A673 (cell line): ENCODE results near the gene ADGRD1. TPM values are rescaled to one million over a fixed set of nuclear protein-coding genes. Genes with fewer than 3 reads are reported as not detected.
"Not testable (repeated sequence)": the region's sequence is repeated elsewhere in the genome, so short reads cannot be mapped to it uniquely, and the experiment has no call there.

Source experiments
- BruUV-seq: library from RNA; stranded (reverse); fragments of 400-500 nt; replicated peaks from 2 replicates; lab custom pipeline; 2021; lab: Mats Ljungman, UMichigan
- CTCF ChIA-PET: fragments of 300-600 bp; sonication (Branson Sonifier 250); formaldehyde crosslinking; loops from one replicate; lab custom pipeline; 2022; ENCODE audit warnings: antibody characterized with exemption; lab: Charles Lee
- POLR2A ChIA-PET: fragments of 300-600 bp; sonication (Branson Sonifier 250); formaldehyde crosslinking; loops from one replicate; lab custom pipeline; 2022; ENCODE audit warnings: antibody characterized with exemption; ENCODE audit not compliant: low non-redundant PET; lab: Charles Lee
- DNase-seq: peaks from one replicate; pipeline ENCODE4 v3.0.0-alpha.2; 2015; ENCODE audit warnings: low spot score
- H3K27ac ChIP-seq: fragments of 200-600 bp; sonication (generic); 2 replicates; pipeline ENCODE4 v1.5.1; 2016; ENCODE audit warnings: mixed run types, low read depth, mild to moderate bottlenecking, mixed read lengths, antibody characterized with exemption, low read length; ENCODE audit not compliant: poor library complexity, severe bottlenecking
- H3K27me3 ChIP-seq: fragments of 200-600 bp; sonication (generic); replicated peaks from 2 replicates; pipeline ENCODE4 v1.6.1; 2017; ENCODE audit warnings: mixed run types, low read depth, mild to moderate bottlenecking, mixed read lengths, antibody characterized with exemption, low read length; ENCODE audit not compliant: insufficient read depth, poor library complexity
- H3K36me3 ChIP-seq: fragments of 200-600 bp; sonication (generic); 2 replicates; pipeline ENCODE4 v1.6.1; 2016; ENCODE audit warnings: mixed run types, mild to moderate bottlenecking, mixed read lengths, antibody characterized with exemption, low read length; ENCODE audit not compliant: insufficient read depth, poor library complexity, severe bottlenecking
- H3K4me1 ChIP-seq: fragments of 200-600 bp; sonication (generic); 2 replicates; pipeline ENCODE4 v1.6.1; 2017; ENCODE audit warnings: mixed run types, mild to moderate bottlenecking, mixed read lengths, antibody characterized with exemption, low read length; ENCODE audit not compliant: insufficient read depth, poor library complexity, severe bottlenecking
- H3K4me3 ChIP-seq: fragments of 200-600 bp; sonication (generic); 2 replicates; pipeline ENCODE4 v1.5.1; 2016; ENCODE audit warnings: low read depth, mixed run types, mild to moderate bottlenecking, mixed read lengths, low read length; ENCODE audit not compliant: poor library complexity, severe bottlenecking
- H3K9me3 ChIP-seq: fragments of 200-600 bp; sonication (generic); 2 replicates; pipeline ENCODE4 v1.6.1; 2016; ENCODE audit warnings: mixed run types, low read depth, mild to moderate bottlenecking, mixed read lengths, antibody characterized with exemption, low read length; ENCODE audit not compliant: poor library complexity, severe bottlenecking
- CTCF ChIP-seq: fragments of 300-800, 200-600 bp; sonication (generic); conservative IDR thresholded peaks from 2 replicates; pipeline ENCODE4 v1.5.1; 2017; ENCODE audit warnings: low read depth, mild to moderate bottlenecking, antibody characterized with exemption, low read length, moderate library complexity, mixed read lengths
- EZH2 ChIP-seq: fragments of 200-600 bp; sonication (generic); IDR thresholded peaks from 2 replicates; pipeline ENCODE4 v1.6.1; 2017; ENCODE audit warnings: borderline replicate concordance, low read depth, mild to moderate bottlenecking, mixed read lengths, antibody characterized with exemption, low read length; ENCODE audit not compliant: poor library complexity, severe bottlenecking
- intact Hi-C: fragments of 100-400 bp; cut with micrococcal nuclease; formaldehyde crosslinking; loops from one replicate; pipeline ENCODE4 v1.10.0; 2022; ENCODE audit not compliant: unreplicated experiment
- total RNA-seq: library from RNA; stranded (reverse); gene quantifications from 2 replicates; pipeline ENCODE4 v1.2.3, GENCODE V29; 2021

ADGRD1 gene
- total RNA-seq, 1 experiment from 2014 or later, result not detected

DNA sequence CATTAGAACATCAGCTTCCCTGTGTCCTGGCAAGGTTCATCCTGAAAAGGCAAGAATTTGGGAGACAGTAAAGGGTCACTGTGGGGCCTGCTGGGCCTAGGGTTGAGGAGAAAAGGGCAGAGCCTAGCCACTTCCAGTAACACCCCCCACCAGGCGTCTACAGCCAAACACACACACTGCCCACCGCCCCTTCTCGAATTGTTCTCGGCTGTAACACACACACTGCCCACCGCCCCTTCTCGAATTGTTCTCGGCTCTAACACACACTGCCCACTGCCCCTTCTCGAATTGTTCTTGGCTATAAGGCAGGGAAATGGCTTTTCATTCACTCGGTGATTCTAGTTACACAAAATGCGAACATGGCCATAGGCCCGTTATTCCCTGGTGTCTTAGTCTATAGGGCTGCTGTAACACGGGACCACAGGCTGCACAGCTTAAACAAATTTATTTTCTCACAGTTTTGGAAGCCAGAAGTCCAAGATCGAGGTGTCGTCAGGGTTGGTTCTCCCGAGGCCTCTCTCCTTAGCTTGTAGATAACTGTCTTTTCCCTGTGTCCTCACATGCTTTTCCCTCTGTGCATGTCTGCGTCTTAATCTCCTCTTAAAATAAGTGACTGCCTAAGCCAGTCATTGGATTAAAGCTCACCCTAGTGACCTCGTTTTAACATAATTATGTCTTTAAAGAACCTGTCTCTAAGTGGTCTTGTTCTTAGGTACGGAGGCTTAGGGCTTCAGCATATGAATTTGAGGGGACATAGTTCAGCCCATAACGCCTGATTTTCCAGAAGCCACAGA lies 171.0 kb downstream of the ADGRD1 start:
- H3K27ac ChIP-seq, result no peak overlapping the region
- no peaks in the 10 kb centered on the region for H3K9me3 ChIP-seq
- no peaks in the 10 kb centered on the region for H3K36me3 ChIP-seq
- no peak for DNase-seq
- no peaks in the 10 kb centered on the region for H3K4me1 ChIP-seq
- ChIA-PET CTCF (no interaction called here), POLR2A (no interaction called here)
- no peaks in the 10 kb centered on the region for H3K27me3 ChIP-seq
- intact Hi-C loops, result no loop called here
- TF ChIP-seq CTCF (no peak), EZH2 (no peak)
- H3K4me3 ChIP-seq, result no peak overlapping the region
- no TSS peak for BruUV-seq

DNA sequence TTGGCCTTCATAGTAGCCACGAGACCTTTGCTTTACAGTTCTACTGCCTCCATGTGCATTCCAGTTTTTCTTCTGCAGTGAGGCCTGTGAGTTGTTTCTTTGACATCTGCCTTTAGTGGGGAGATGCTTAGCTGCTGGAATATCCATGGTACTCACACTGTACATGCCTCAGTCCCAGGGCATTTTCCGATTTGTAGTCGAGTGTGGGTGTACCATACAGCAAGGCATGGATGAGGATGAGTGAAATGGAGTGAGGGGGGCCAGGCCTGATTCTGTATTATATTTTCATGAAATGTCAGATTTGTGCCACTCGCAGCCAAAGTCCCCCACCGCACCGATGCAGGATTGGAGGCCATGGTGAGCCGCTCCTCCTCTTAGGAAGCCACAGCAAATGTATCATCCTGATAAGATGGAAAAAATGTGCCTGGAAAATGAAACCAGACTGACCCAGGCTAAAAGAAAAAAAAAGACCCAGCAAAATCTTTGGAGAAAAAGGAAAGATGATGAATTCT lies 173.0 kb downstream of the ADGRD1 start:
- CTCF ChIA-PET, result no interaction called here
- no peak overlapping the region for H3K27ac ChIP-seq
- H3K4me3 ChIP-seq, result no peak overlapping the region
- no peaks in the 10 kb centered on the region for H3K36me3 ChIP-seq
- no peak for DNase-seq
- no peaks in the 10 kb centered on the region for H3K9me3 ChIP-seq
- intact Hi-C loops, result no loop called here
- no peaks in the 10 kb centered on the region for H3K4me1 ChIP-seq
- no TSS peak for BruUV-seq
- TF ChIP-seq EZH2 (no peak), CTCF (no peak)
- no peaks in the 10 kb centered on the region for H3K27me3 ChIP-seq
- POLR2A ChIA-PET, result no interaction called here

GRCh38 chr12:131128556-131128955 lies 174.8 kb downstream of the ADGRD1 start:
- no peak for TF ChIP-seq EZH2
- TF ChIP-seq CTCF, result no peak
- Histone ChIP-seq H3K27ac (no peak overlapping the region), H3K36me3 (no peaks in the 10 kb centered on the region), H3K9me3 (no peaks in the 10 kb centered on the region), H3K4me1 (peaks cover 5% of the 10 kb centered on the region), H3K4me3 (no peak overlapping the region), H3K27me3 (no peaks in the 10 kb centered on the region)
- intact Hi-C loops, result no loop called here
- DNase-seq, result no peak
- POLR2A ChIA-PET, result no interaction called here
- no TSS peak for BruUV-seq
- CTCF ChIA-PET, result no interaction called here

DNA sequence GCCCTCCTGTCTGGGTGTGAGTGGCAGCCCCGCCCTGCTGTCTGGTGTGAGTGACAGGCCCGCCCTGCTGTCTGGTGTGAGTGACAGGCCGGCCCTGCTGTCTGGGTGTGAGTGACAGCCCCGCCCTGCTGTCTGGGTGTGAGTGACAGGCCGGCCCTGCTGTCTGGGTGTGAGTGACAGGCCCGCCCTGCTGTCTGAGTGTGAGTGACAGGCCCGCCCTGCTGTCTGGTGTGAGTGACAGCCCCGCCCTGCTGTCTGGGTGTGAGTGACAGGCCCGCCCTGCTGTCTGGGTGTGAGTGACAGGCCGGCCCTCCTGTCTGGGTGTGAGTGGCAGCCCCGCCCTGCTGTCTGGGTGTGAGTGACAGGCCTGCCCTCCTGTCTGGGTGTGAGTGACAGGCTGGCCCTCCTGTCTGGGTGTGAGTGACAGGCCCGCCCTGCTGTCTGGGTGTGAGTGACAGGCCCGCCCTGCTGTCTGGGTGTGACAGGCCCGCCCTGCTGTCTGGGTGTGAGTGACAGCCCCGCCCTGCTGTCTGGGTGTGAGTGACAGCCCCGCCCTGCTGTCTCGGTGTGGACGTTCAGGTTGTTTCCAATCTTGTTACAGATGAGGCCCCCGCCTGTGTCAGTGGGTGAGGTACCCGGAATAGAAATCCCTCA lies 175.4 kb downstream of the ADGRD1 start:
- H3K9me3 ChIP-seq, DNase-seq, H3K4me3 ChIP-seq, H3K36me3 ChIP-seq, BruUV-seq, POLR2A ChIA-PET, H3K27ac ChIP-seq, CTCF ChIA-PET, H3K4me1 ChIP-seq, intact Hi-C loops, H3K27me3 ChIP-seq: not testable (repeated sequence)
